CD4-positive, alpha-beta T cell treated with Interleukin-17A for 1 hour (primary cell): ENCODE results near the gene COX4I1.

Experiments used
- DNase-seq: peaks from one replicate; pipeline ENCODE4 v3.0.0-alpha.2; 2020

Gene COX4I1

GRCh38 chr16:85799497-85800320 lies at the start of gene COX4I1, which contains the start of gene EMC8:
Gene COX4I1 (plus strand): TSS chr16:85799695. CDS start chr16:85801206, 1,511 bp downstream.
Gene EMC8 (minus strand): TSS chr16:85799544. CDS start chr16:85799295, 249 bp downstream.
- peak; percentile 93 for DNase-seq

GRCh38 chr16:85749771-85750145 lies 49.7 kb upstream of the COX4I1 start:
- DNase-seq = no peak

GRCh38 chr16:85750146-85750826 lies 49.2 kb upstream of the COX4I1 start:
- DNase-seq = no peak

- no peak for DNase-seq
These were observed 48.4 kb upstream of the COX4I1 start, which contains the start of gene C16orf74 for GRCh38 chr16:85750827-85751697. Gene C16orf74 (minus strand): TSS chr16:85751096. CDS start chr16:85735217, 15,879 bp downstream.

GRCh38 chr16:85751698-85752501 lies 47.6 kb upstream of the COX4I1 start:
- no peak for DNase-seq

- DNase-seq = no peak
These were observed 46.7 kb upstream of the COX4I1 start for GRCh38 chr16:85752511-85753420.

GRCh38 chr16:85753559-85753958 lies 45.9 kb upstream of the COX4I1 start:
- DNase-seq = no peak

- no peak for DNase-seq
These were observed 45.5 kb upstream of the COX4I1 start for GRCh38 chr16:85753976-85754375.

GRCh38 chr16:85754413-85754812 lies 45.1 kb upstream of the COX4I1 start:
- no peak for DNase-seq

GRCh38 chr16:85755929-85756768 lies 43.3 kb upstream of the COX4I1 start:
- DNase-seq = no peak

- DNase-seq = no peak
These were observed 42.1 kb upstream of the COX4I1 start for GRCh38 chr16:85757341-85757822.

GRCh38 chr16:85759136-85759535 lies 40.4 kb upstream of the COX4I1 start:
- DNase-seq = no peak

- no peak for DNase-seq
These were observed 39.7 kb upstream of the COX4I1 start for GRCh38 chr16:85759631-85760419.

- no peak for DNase-seq
These were observed 37.6 kb upstream of the COX4I1 start for GRCh38 chr16:85761861-85762260.

GRCh38 chr16:85762970-85763369 lies 36.5 kb upstream of the COX4I1 start:
- no peak for DNase-seq

GRCh38 chr16:85763616-85764015 lies 35.9 kb upstream of the COX4I1 start:
- no peak for DNase-seq

GRCh38 chr16:85765211-85765610 lies 34.3 kb upstream of the COX4I1 start:
- no peak for DNase-seq

GRCh38 chr16:85765767-85766166 lies 33.7 kb upstream of the COX4I1 start:
- no peak for DNase-seq

GRCh38 chr16:85767531-85767930 lies 32.0 kb upstream of the COX4I1 start:
- DNase-seq = no peak
